GM12892 (cell line): ENCODE results near the gene GLUD1. TPM values are rescaled to one million over a fixed set of nuclear protein-coding genes. Genes with fewer than 3 reads are reported as not detected.
"Not testable (repeated sequence)": the region's sequence is repeated elsewhere in the genome, so short reads cannot be mapped to it uniquely, and the experiment has no call there.

ENCODE experiments used
- DNase-seq: peaks from one replicate; pipeline ENCODE4 v3.0.0; 2011; ENCODE audit not compliant: insufficient read length
- FAIRE-seq: peaks from 2 replicates; lab custom pipeline; 2011; peaks lifted over from hg19 to GRCh38; lab: Jason Lieb, UNC
- POLR2A ChIP-seq: IDR thresholded peaks from 2 replicates; pipeline ENCODE4 v1.6.1; 2011; ENCODE audit warnings: low read depth, low read length, control low read depth
- POLR2AphosphoS5 ChIP-seq: IDR thresholded peaks from 2 replicates; pipeline ENCODE4 v1.6.1; 2011; ENCODE audit warnings: low read depth, low read length, control low read depth
- TAF1 ChIP-seq: IDR thresholded peaks from 2 replicates; pipeline ENCODE4 v1.6.1; 2011; ENCODE audit warnings: low read depth, mild to moderate bottlenecking, control low read depth, low read length, borderline replicate concordance
- polyA plus RNA-seq: library from polyadenylated mRNA; unstranded; fragments of >200 nt; gene quantifications from one replicate; pipeline ENCODE4 v1.2.1, GENCODE V29; 2012; ENCODE audit warnings: missing spikeins, inconsistent platforms; ENCODE audit not compliant: missing spikeins

The GLUD1 gene
- polyA plus RNA-seq: 56.4 TPM

GRCh38 chr10:87094373-87095235, at the start of gene GLUD1, which contains the start of gene SHLD2:
GLUD1 (minus strand) TSS chr10:87094843; CDS start chr10:87094769, 74 bp downstream.
SHLD2 (plus strand) TSS chr10:87095206; CDS start chr10:87151355, 56,149 bp downstream.
- no peak for TF ChIP-seq TAF1
- TF ChIP-seq POLR2A: peak; percentile 84
- TF ChIP-seq POLR2AphosphoS5: peak; percentile 61; the same call in 1 of the 2 replicates
- DNase-seq: peak; percentile 80
- peak; percentile 94 for FAIRE-seq

- FAIRE-seq: not testable (repeated sequence)
These were observed 48.4 kb upstream of the GLUD1 start for GRCh38 chr10:87143109-87143418.

GRCh38 chr10:87142230-87143108, 47.8 kb upstream of the GLUD1 start:
- not testable (repeated sequence) for FAIRE-seq, DNase-seq

More at GRCh38 chr10:87143109-87143418, 48.4 kb upstream of the GLUD1 start:
- DNase-seq: not testable (repeated sequence)

GRCh38 chr10:87137478-87137877, 42.8 kb upstream of the GLUD1 start:
- not testable (repeated sequence) for DNase-seq, FAIRE-seq

GRCh38 chr10:87134440-87134839, 39.8 kb upstream of the GLUD1 start:
- not testable (repeated sequence) for FAIRE-seq, DNase-seq

GRCh38 chr10:87133936-87134335, 39.3 kb upstream of the GLUD1 start:
- DNase-seq, FAIRE-seq: not testable (repeated sequence)

- FAIRE-seq, DNase-seq: not testable (repeated sequence)
These were observed 37.5 kb upstream of the GLUD1 start for GRCh38 chr10:87132176-87132575.

GRCh38 chr10:87127607-87128156, 33.0 kb upstream of the GLUD1 start:
- DNase-seq, FAIRE-seq: not testable (repeated sequence)

GRCh38 chr10:87127048-87127447, 32.4 kb upstream of the GLUD1 start:
- FAIRE-seq, DNase-seq: not testable (repeated sequence)

GRCh38 chr10:87123351-87123750, 28.7 kb upstream of the GLUD1 start:
- DNase-seq, FAIRE-seq: not testable (repeated sequence)

- FAIRE-seq: not testable (repeated sequence)
These were observed 24.4 kb upstream of the GLUD1 start for GRCh38 chr10:87119029-87119428.

GRCh38 chr10:87118122-87118521, 23.5 kb upstream of the GLUD1 start:
- not testable (repeated sequence) for FAIRE-seq

More at GRCh38 chr10:87119029-87119428, 24.4 kb upstream of the GLUD1 start:
- not testable (repeated sequence) for DNase-seq

GRCh38 chr10:87105446-87106124, 10.9 kb upstream of the GLUD1 start:
- TF ChIP-seq POLR2AphosphoS5: no peak
- TF ChIP-seq TAF1: no peak
- TF ChIP-seq POLR2A: no peak
- DNase-seq (no peak), FAIRE-seq (no peak)

More at GRCh38 chr10:87118122-87118521, 23.5 kb upstream of the GLUD1 start:
- DNase-seq: not testable (repeated sequence)

- not testable (repeated sequence) for DNase-seq, FAIRE-seq
These were observed 10.1 kb upstream of the GLUD1 start for GRCh38 chr10:87104727-87105126.
